Vagina (tissue), 2 donors: Measurements from ENCODE around the gene CACNG5.

Experiments used
- CTCF ChIP-seq, 3 experiments: fragments of 450-650 bp in 2 of 3; fragments of 200-600 bp in 1 of 3; sonication (generic) in 1 of 3; IDR thresholded peaks; one replicate each; pipeline ENCODE4 v1.5.1; 2017 to 2019; ENCODE audit warnings: antibody characterized with exemption in 3 of 3, mild to moderate bottlenecking in 2 of 3, moderate library complexity in 2 of 3
- POLR2A ChIP-seq, 2 donors: fragments of 450-650 bp; IDR thresholded peaks; one replicate each; pipeline ENCODE4 v1.6.1; 2017; ENCODE audit warnings: antibody characterized with exemption in 2 of 2, mild to moderate bottlenecking in 2 of 2, moderate library complexity in 2 of 2
- POLR2AphosphoS5 ChIP-seq, 2 donors: sonication (generic); formaldehyde crosslinking; IDR thresholded peaks; one replicate each; pipeline ENCODE4 v1.9.0; 2017; ENCODE audit warnings: antibody characterized with exemption in 2 of 2, mild to moderate bottlenecking in 2 of 2, low read depth in 1 of 2; ENCODE audit not compliant: insufficient read depth in 1 of 2

DNA sequence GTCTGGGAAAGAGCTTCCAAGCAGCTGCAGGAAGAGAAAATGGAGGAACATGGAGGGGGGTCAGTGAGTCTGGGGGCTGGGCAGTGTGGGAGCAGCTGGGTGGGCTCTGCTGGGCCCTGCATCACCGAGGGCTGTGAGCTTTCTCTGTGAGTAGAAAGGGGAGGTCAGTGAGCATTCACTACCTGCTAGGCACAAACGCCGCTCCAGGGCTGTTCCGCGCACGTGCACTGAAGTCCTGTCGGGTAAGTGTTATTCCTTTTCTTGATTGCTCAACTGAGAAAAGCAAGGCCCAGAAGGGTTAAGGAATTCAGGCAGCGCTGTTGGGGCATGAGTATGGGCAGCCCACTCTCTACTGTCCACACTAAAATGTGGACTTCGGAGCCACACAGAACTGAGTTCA, 4.7 kb downstream of the CACNG5 start:
- TF ChIP-seq CTCF (IDR thresholded peaks at IDR 0.05) (no peak), POLR2A (IDR thresholded peaks at IDR 0.05) (no peak), POLR2AphosphoS5 (IDR thresholded peaks at IDR 0.05; ENCODE audit: insufficient read depth in 1 of 2, low read depth in 1 of 2) (no peak)
